GM12878 (cell line): ENCODE results near the gene BLOC1S4. TPM values are rescaled to one million over a fixed set of nuclear protein-coding genes. Genes with fewer than 3 reads are reported as not detected.

ENCODE experiments used
- ATF3 ChIP-seq: IDR thresholded peaks from 2 replicates; pipeline ENCODE4 v1.6.1; 2011; ENCODE audit warnings: low read depth, mild to moderate bottlenecking, low read length, moderate library complexity, borderline replicate concordance; ENCODE audit errors: extremely low read depth
- BACH1 ChIP-seq: fragments of 450-650 bp; IDR thresholded peaks from 2 replicates; pipeline ENCODE4 v1.6.1; 2017; ENCODE audit warnings: mild to moderate bottlenecking, borderline replicate concordance
- CBFB ChIP-seq: IDR thresholded peaks from 2 replicates; pipeline ENCODE4 v1.6.1; 2016; ENCODE audit warnings: antibody characterized with exemption, low read depth
- CEBPZ ChIP-seq: fragments of 150-350 bp; IDR thresholded peaks from 2 replicates; pipeline ENCODE4 v1.6.1; 2016; ENCODE audit warnings: low read depth, low read length
- IKZF2 ChIP-seq, 2 experiments: fragments of 450-650 bp; IDR thresholded peaks; 2 replicates each; pipeline ENCODE4 v1.6.1; 2017; ENCODE audit warnings: mild to moderate bottlenecking in 2 of 2, moderate library complexity in 2 of 2
- JUND ChIP-seq: IDR thresholded peaks from 2 replicates; pipeline ENCODE4 v1.6.1; 2012; ENCODE audit warnings: low read depth, mild to moderate bottlenecking, low read length, improper control_type of control experiment, moderate library complexity
- PAX5 ChIP-seq: IDR thresholded peaks from 2 replicates; pipeline ENCODE4 v1.6.1; 2011; ENCODE audit warnings: low read depth, low read length, borderline replicate concordance
- PBX3 ChIP-seq: IDR thresholded peaks from 2 replicates; pipeline ENCODE4 v1.6.1; 2011; ENCODE audit warnings: mild to moderate bottlenecking, low read depth, low read length, moderate library complexity; ENCODE audit not compliant: insufficient replicate concordance
- SKIL ChIP-seq: fragments of 450-650 bp; IDR thresholded peaks from 2 replicates; pipeline ENCODE4 v1.6.1; 2017; ENCODE audit warnings: mild to moderate bottlenecking, low read depth, inconsistent platforms; ENCODE audit not compliant: poor library complexity, severe bottlenecking
- ZBTB4 ChIP-seq: fragments of 450-650 bp; formaldehyde crosslinking; IDR thresholded peaks from 2 replicates; pipeline ENCODE4 v1.4.0; 2022; ENCODE audit warnings: mild to moderate bottlenecking, moderate library complexity
- ZNF592 ChIP-seq: fragments of 450-650 bp; IDR thresholded peaks from 2 replicates; pipeline ENCODE4 v1.6.1; 2017; ENCODE audit warnings: mild to moderate bottlenecking, moderate library complexity
- polyA plus RNA-seq, 11 experiments: library from polyadenylated mRNA; depleted of rRNA in 4 of 11; unstranded in 6 of 11; stranded (reverse) in 5 of 11; fragments of >200 nt; fragmentation: Nextera tagmentation in 4 of 11; fragmentation: Illumina TruSeq in 1 of 11; extraction: Ambion mirVana in 4 of 11; extraction: Trizol in 1 of 11; gene quantifications; 1 replicate in 1 of 11; 2 replicates in 10 of 11; pipeline versions ENCODE4 v1.2.1 to v1.2.3, GENCODE V29; 2011 to 2016; ENCODE audit warnings: inconsistent platforms in 2 of 11, missing spikeins in 2 of 11, low read depth in 1 of 11
- total RNA-seq, 4 experiments: library from RNA; depleted of rRNA in 3 of 4; stranded (reverse); fragments of >200 nt in 3 of 4; fragmentation: Illumina TruSeq in 1 of 4; extraction: Trizol in 1 of 4; gene quantifications; 2 replicates each; pipeline versions ENCODE4 v1.2.1 to v1.2.3, GENCODE V29; 2013 to 2021

The BLOC1S4 gene
- total and polyA plus RNA-seq, 10 of the 15 experiments (the other 5 are each of a cell fraction or from before 2014, with no cell fraction given), result 2.7 to 23.8 (median 9.5) TPM

GRCh38 chr4:6709230-6710114 lies 6.5 kb upstream of the BLOC1S4 start, which contains the start of gene MRFAP1L1 (continued):
- TF ChIP-seq SKIL (no peak), CBFB (no peak), ATF3 (peak; percentile 89; the same call in 1 of the 2 replicates), PAX5 (no peak), PBX3 (peak; percentile 80), JUND (no peak), CEBPZ (no peak), ZBTB4 (CRISPR knock-in tag) (no peak), ZNF592 (no peak), IKZF2 (IDR thresholded peaks at IDR 0.05) (peak in 1 of 2 experiments; percentile 22; a peak in 1 of 4 replicates), BACH1 (no peak)
